Duodenal mucosa (tissue), 2 donors: ENCODE data around the gene HLTF.
"Not testable (repeated sequence)": the region's sequence is repeated elsewhere in the genome, so short reads cannot be mapped to it uniquely, and the experiment has no call there.

Experiments used
- H3K27ac ChIP-seq: one replicate; pipeline ENCODE4 v1.7.0; 2013; ENCODE audit warnings: low read depth, low read length
- H3K27me3 ChIP-seq, 2 donors: one replicate each; pipeline ENCODE4 v1.7.0; 2013; ENCODE audit warnings: low read length in 2 of 2, control low read depth in 1 of 2; ENCODE audit not compliant: insufficient read depth in 2 of 2, control insufficient read depth in 1 of 2
- H3K36me3 ChIP-seq, 2 donors: one replicate each; pipeline ENCODE4 v1.7.0; 2013; ENCODE audit warnings: low read length in 2 of 2, control low read depth in 1 of 2; ENCODE audit not compliant: insufficient read depth in 2 of 2, control insufficient read depth in 1 of 2
- H3K4me1 ChIP-seq, 2 donors: one replicate each; pipeline ENCODE4 v1.7.0; 2013; ENCODE audit warnings: low read length in 2 of 2, control low read depth in 1 of 2; ENCODE audit not compliant: insufficient read depth in 2 of 2, control insufficient read depth in 1 of 2
- H3K4me3 ChIP-seq, 2 donors: one replicate each; pipeline ENCODE4 v1.7.0; 2013; ENCODE audit warnings: low read length in 2 of 2, low read depth in 1 of 2
- H3K9ac ChIP-seq, 2 donors: one replicate each; pipeline ENCODE4 v1.7.0; 2013; ENCODE audit warnings: low read length in 2 of 2, low read depth in 1 of 2
- H3K9me3 ChIP-seq, 2 donors: one replicate each; pipeline ENCODE4 v1.7.0; 2013; ENCODE audit warnings: low read length in 2 of 2, control low read depth in 1 of 2; ENCODE audit not compliant: control insufficient read depth in 1 of 2

HLTF gene

DNA sequence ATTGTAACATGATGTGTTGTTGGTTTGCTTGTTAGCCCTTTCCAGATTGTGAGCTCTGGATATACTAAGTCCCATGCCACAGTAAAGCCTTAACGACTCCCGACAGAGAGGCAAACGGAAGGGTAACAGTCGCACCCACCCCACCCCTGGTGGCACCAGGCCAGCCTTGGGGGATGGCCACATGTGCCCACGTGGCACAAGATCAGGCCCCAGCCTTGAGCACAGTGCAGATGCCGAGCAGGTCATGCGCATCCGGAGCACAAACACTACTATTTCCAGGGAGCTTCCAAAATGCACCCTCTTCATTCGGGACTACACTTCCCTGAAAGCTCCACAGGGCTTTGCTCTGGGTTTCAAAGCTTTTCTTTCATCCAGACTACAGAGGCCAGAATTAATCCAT is 32.4 kb upstream of the HLTF start:
- Histone ChIP-seq H3K27me3 (no peaks in the 10 kb centered on the region), H3K9me3 (no peaks in the 10 kb centered on the region), H3K4me3 (no peak overlapping the region), H3K4me1 (no peaks in the 10 kb centered on the region), H3K9ac (no peak overlapping the region), H3K36me3 (no peaks in the 10 kb centered on the region), H3K27ac (no peak overlapping the region)

DNA sequence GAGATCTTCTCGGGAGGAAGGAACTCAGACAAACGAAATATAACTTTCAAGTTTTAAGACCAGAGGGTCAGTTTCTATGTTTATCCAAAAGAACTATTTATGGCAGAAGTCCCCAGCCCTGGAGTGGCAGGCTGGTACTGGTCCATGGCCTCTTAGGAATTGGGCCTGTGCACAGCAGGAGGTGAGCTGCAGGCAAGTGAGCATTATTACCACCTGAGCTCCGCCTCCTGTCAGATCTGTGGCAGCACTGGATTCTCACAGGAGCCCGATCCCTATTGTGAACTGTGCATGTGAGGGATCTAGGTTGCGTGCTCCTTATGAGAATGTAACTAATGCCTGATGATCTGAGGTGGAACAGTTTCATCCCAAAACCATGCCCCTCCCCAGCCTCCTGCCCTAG is 28.8 kb upstream of the HLTF start:
- Histone ChIP-seq H3K9me3 (no peaks in the 10 kb centered on the region), H3K36me3 (no peaks in the 10 kb centered on the region), H3K4me3 (no peak overlapping the region), H3K27ac (no peak overlapping the region), H3K27me3 (no peaks in the 10 kb centered on the region), H3K9ac (no peak overlapping the region), H3K4me1 (no peaks in the 10 kb centered on the region)

DNA sequence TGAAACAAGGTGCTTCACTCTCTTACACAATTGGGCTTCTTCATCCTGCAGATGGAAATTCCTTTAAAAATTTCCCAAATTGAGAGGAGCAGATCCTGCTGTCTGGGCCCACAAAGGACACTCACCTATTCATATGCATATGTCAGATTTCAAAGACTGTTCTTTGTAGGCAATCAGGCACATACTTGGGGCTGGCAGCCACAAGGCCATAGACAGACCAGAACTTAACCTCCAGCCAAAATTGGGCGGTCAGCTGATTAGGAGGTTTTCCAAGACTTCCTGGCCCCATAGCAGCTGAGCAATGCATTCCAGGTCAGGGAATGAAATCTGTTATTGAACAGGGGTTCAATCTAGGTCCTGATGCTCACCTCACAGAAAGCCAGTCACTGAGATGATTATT is 28.1 kb upstream of the HLTF start:
- no peak overlapping the region for H3K27ac ChIP-seq

GRCh38 chr3:149104484-149104883 is 18.2 kb upstream of the HLTF start:
- Histone ChIP-seq H3K9ac (no peak overlapping the region), H3K4me3 (no peak overlapping the region), H3K9me3 (no peaks in the 10 kb centered on the region), H3K27ac (no peak overlapping the region), H3K4me1 (no peaks in the 10 kb centered on the region), H3K27me3 (no peaks in the 10 kb centered on the region), H3K36me3 (no peaks in the 10 kb centered on the region)

More for the DNA sequence above, 28.1 kb upstream of the HLTF start:
- Histone ChIP-seq H3K9me3 (no peaks in the 10 kb centered on the region), H3K27me3 (no peaks in the 10 kb centered on the region), H3K4me1 (no peaks in the 10 kb centered on the region), H3K36me3 (no peaks in the 10 kb centered on the region), H3K9ac (no peak overlapping the region), H3K4me3 (no peak overlapping the region)

DNA sequence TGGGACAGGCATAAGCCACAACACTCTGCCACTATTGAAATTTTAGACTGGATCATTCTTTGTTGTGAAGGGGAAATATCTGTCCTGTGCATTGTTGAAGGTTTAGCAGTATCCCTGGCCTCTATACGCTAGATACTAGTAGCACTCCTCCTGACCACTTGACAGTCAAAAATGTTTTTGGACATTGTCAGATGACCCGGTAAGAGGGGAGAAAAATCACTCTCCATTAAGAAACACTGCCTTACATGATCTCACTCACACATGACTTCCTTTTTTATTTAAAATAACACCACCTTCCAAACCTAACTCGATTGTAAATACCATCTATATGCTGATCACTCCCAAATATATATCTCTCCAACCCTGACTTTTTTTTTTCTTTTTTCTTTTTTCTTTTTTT is 15.3 kb upstream of the HLTF start:
- H3K27me3 ChIP-seq = no peaks in the 10 kb centered on the region
- H3K4me3 ChIP-seq = no peak overlapping the region
- H3K9me3 ChIP-seq = no peaks in the 10 kb centered on the region
- H3K4me1 ChIP-seq = no peaks in the 10 kb centered on the region
- H3K36me3 ChIP-seq = no peaks in the 10 kb centered on the region
- H3K27ac ChIP-seq = no peak overlapping the region
- H3K9ac ChIP-seq = no peak overlapping the region

DNA sequence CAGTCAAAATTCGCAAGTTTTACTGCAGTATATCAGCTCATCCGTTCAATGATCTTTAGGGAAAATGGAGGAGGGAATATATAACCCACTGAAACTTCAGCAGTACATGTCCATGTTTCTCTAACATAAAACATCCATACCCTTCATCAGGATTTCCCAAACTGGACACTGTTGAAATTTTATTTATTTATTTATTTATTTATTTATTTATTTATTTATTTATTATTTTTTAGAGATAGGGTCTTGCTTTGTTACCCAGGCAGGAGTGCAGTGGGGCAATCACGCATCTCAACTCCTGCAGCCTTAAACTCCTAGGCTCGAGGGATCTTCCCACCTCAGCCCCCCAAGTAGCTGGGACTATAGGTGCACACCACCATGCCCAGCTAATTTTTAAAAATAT is 14.8 kb upstream of the HLTF start:
- no peaks in the 10 kb centered on the region for H3K9me3 ChIP-seq
- H3K4me1 ChIP-seq = no peaks in the 10 kb centered on the region
- no peak overlapping the region for H3K9ac ChIP-seq
- H3K27me3 ChIP-seq = no peaks in the 10 kb centered on the region
- H3K36me3 ChIP-seq = no peaks in the 10 kb centered on the region
- no peak overlapping the region for H3K27ac ChIP-seq
- no peak overlapping the region for H3K4me3 ChIP-seq

GRCh38 chr3:149097987-149098386 is 11.7 kb upstream of the HLTF start:
- not testable (repeated sequence) for H3K9ac ChIP-seq, H3K4me3 ChIP-seq, H3K36me3 ChIP-seq, H3K27me3 ChIP-seq, H3K4me1 ChIP-seq, H3K9me3 ChIP-seq, H3K27ac ChIP-seq

DNA sequence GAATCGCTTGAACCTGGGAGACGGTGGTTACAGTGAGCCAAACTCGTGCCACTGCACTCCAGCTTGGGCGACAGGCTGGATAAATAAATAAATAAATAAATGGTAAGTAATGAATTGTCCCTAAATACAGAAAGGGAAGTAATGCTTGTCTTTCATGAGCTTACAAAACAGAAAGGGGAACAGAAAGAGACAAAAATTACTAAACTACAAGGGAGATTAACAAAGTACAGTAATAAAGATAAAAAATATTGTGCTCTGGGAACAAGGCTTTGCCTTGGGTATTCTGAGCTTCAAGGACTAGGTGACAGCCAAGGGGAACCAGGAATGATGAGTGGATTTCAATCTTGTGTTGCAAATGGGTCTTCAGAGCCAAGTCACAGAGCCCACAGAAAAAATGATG is 9.2 kb upstream of the HLTF start:
- Histone ChIP-seq H3K4me1 (no peaks in the 10 kb centered on the region), H3K9me3 (no peaks in the 10 kb centered on the region), H3K9ac (no peak overlapping the region), H3K27me3 (no peaks in the 10 kb centered on the region), H3K27ac (no peak overlapping the region), H3K4me3 (no peak overlapping the region), H3K36me3 (no peaks in the 10 kb centered on the region)

DNA sequence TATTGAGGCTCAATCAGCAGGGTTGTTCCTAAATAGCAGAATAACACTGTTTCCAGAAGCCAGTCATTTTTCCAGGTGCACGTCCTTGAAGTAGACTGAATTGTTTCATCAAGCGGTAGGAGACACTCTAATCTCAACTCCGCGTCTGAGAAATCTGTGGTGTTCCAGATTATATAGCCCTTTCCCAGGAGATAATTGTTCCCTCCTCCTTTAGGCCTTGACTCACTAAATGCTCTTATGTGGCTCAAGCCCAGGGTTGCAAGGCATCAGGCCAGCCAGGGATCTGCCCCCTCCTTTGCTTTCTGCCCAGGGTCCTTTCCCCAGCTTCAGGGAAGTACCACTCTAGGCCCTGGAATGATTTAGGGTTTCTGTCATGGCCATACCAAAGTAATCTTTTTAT is 5.7 kb upstream of the HLTF start:
- Histone ChIP-seq H3K4me3 (no peak overlapping the region), H3K36me3 (no peaks in the 10 kb centered on the region), H3K27ac (no peak overlapping the region), H3K27me3 (no peaks in the 10 kb centered on the region), H3K9ac (no peak overlapping the region), H3K9me3 (no peaks in the 10 kb centered on the region), H3K4me1 (no peaks in the 10 kb centered on the region)

- Histone ChIP-seq H3K27me3 (no peaks in the 10 kb centered on the region), H3K9ac (no peak overlapping the region), H3K4me1 (no peaks in the 10 kb centered on the region), H3K9me3 (no peaks in the 10 kb centered on the region), H3K36me3 (no peaks in the 10 kb centered on the region), H3K4me3 (no peak overlapping the region), H3K27ac (no peak overlapping the region)
Observed at GRCh38 chr3:149090907-149091306, 4.6 kb upstream of the HLTF start.

- Histone ChIP-seq H3K4me1 (peaks cover 0 to 2% of the 10 kb centered on the region in 2 donors), H3K9me3 (no peaks in the 10 kb centered on the region), H3K36me3 (no peaks in the 10 kb centered on the region), H3K4me3 (no peak overlapping the region), H3K27ac (no peak overlapping the region), H3K27me3 (no peaks in the 10 kb centered on the region), H3K9ac (no peak overlapping the region)
Observed at GRCh38 chr3:149090461-149090860, 4.1 kb upstream of the HLTF start.
